GM12878 (cell line): Measurements from ENCODE around the gene FOXJ1. TPM values are rescaled to one million over a fixed set of nuclear protein-coding genes. Genes with fewer than 3 reads are reported as not detected.

Source experiments
- ATAC-seq: fragments of 200-7000 bp; cut with Tn5 transposase; 3 replicates; pipeline ENCODE4 v1.9.1; 2020; ENCODE audit warnings: mild to moderate bottlenecking, moderate library complexity
- BruUV-seq: library from RNA; stranded (reverse); fragments of 400-500 nt; replicated peaks from 2 replicates; lab custom pipeline; 2021; lab: Mats Ljungman, UMichigan
- CTCF ChIA-PET: fragments of 300-600 bp; sonication (Branson Sonifier 250); formaldehyde crosslinking; extraction: SDS; loops from one replicate; lab custom pipeline; 2021; ENCODE audit warnings: inconsistent platforms; lab: Yijun Ruan, JAX
- POLR2A ChIA-PET: fragments of 350-600 bp; formaldehyde crosslinking; extraction: SDS; loops from one replicate; lab custom pipeline; 2021; ENCODE audit warnings: inconsistent platforms; lab: Charles Lee
- RAD21 ChIA-PET: fragments of 300-600 bp; sonication (Branson Sonifier 250); formaldehyde crosslinking; loops from one replicate; lab custom pipeline; 2023; ENCODE audit warnings: antibody characterized with exemption; ENCODE audit not compliant: unreplicated experiment; lab: Charles Lee
- SMC1A ChIA-PET: fragments of 300-600 bp; sonication (Branson Sonifier 250); formaldehyde crosslinking; loops from one replicate; lab custom pipeline; 2023; ENCODE audit not compliant: unreplicated experiment, uncharacterized antibody; lab: Charles Lee
- DNase-seq: peaks from one replicate; pipeline ENCODE4 v3.0.0-alpha.2; 2011; ENCODE audit warnings: low read depth, low spot score
- FAIRE-seq: peaks from 3 replicates; lab custom pipeline; 2011; peaks lifted over from hg19 to GRCh38; lab: Jason Lieb, UNC
- H2AFZ ChIP-seq: 2 replicates; pipeline ENCODE4 v1.6.0; 2011; ENCODE audit warnings: low read depth, low read length, control low read depth; ENCODE audit not compliant: control insufficient read depth
- H3K27ac ChIP-seq: 2 replicates; pipeline ENCODE4 v1.5.1; 2011; ENCODE audit warnings: control low read depth; ENCODE audit not compliant: control insufficient read depth, insufficient read depth
- H3K27me3 ChIP-seq, 2 experiments: replicated peaks in 1 of 2; 2 replicates each; pipeline versions ENCODE4 v1.6.0 to v1.6.1; 2011; ENCODE audit warnings: low read length in 1 of 2; ENCODE audit not compliant: control insufficient read depth in 2 of 2, insufficient read depth in 2 of 2
- H3K36me3 ChIP-seq, 2 experiments: 2 replicates each; pipeline ENCODE4 v1.5.1; 2011; ENCODE audit warnings: low read length in 1 of 2; ENCODE audit not compliant: control insufficient read depth in 2 of 2, insufficient read depth in 2 of 2
- H3K4me1 ChIP-seq: 2 replicates; pipeline ENCODE4 v1.6.1; 2011; ENCODE audit warnings: mild to moderate bottlenecking, low read length, moderate library complexity, mixed read lengths; ENCODE audit not compliant: control insufficient read depth, insufficient read depth
- H3K4me2 ChIP-seq: 2 replicates; pipeline ENCODE4 v1.6.0; 2011; ENCODE audit warnings: control low read depth; ENCODE audit not compliant: control insufficient read depth, insufficient read depth
- H3K4me3 ChIP-seq: fragments of 200-600 bp; sonication (generic); 2 replicates; pipeline ENCODE4 v1.5.1; 2016
- H3K79me2 ChIP-seq: 2 replicates; pipeline ENCODE4 v1.6.0; 2011; ENCODE audit warnings: low read length; ENCODE audit not compliant: control insufficient read depth, insufficient read depth
- H3K9ac ChIP-seq: 2 replicates; pipeline ENCODE4 v1.8.0; 2011; ENCODE audit warnings: low read length, control low read depth, mixed read lengths; ENCODE audit not compliant: control insufficient read depth, insufficient read depth
- H3K9me3 ChIP-seq: replicated peaks from 3 replicates; pipeline ENCODE4 v1.5.1; 2011; ENCODE audit warnings: mild to moderate bottlenecking, low read length; ENCODE audit not compliant: control insufficient read depth, insufficient read depth
- H4K20me1 ChIP-seq: 2 replicates; pipeline ENCODE4 v1.6.0; 2011; ENCODE audit not compliant: control insufficient read depth, insufficient read depth
- IRF4 ChIP-seq: IDR thresholded peaks from 2 replicates; pipeline ENCODE4 v1.6.1; 2011; ENCODE audit warnings: low read depth, low read length
- MLLT1 ChIP-seq: fragments of 450-650 bp; IDR thresholded peaks from 2 replicates; pipeline ENCODE4 v1.6.1; 2016; ENCODE audit warnings: mild to moderate bottlenecking
- SPI1 ChIP-seq: IDR thresholded peaks from 2 replicates; pipeline ENCODE4 v1.6.1; 2011; ENCODE audit warnings: low read depth, mild to moderate bottlenecking, low read length, moderate library complexity, borderline replicate concordance; ENCODE audit not compliant: insufficient read depth
- WGBS: methylation state at CpG from one replicate; pipeline ENCODE4 v1.1.6; 2016; ENCODE audit warnings: low lambda C conversion rate; ENCODE audit not compliant: insufficient replicate concordance, insufficient coverage; ENCODE audit errors: missing lambda C conversion rate; 5-methylcytosine and 5-hydroxymethylcytosine counted together
- in situ Hi-C: fragments of 300-500 bp; cut with MboI; formaldehyde crosslinking; loops from 9 replicates; pipeline ENCODE4 v1.14.3; 2018; ENCODE audit warnings: mixed read lengths
- intact Hi-C: fragments of 100-400 bp; cut with micrococcal nuclease; formaldehyde crosslinking; loops from one replicate; pipeline ENCODE4 v1.14.2; 2022; ENCODE audit not compliant: unreplicated experiment
- polyA plus RNA-seq, 11 experiments: library from polyadenylated mRNA; depleted of rRNA in 4 of 11; unstranded in 6 of 11; stranded (reverse) in 5 of 11; fragments of >200 nt; fragmentation: Nextera tagmentation in 4 of 11; fragmentation: Illumina TruSeq in 1 of 11; extraction: Ambion mirVana in 4 of 11; extraction: Trizol in 1 of 11; gene quantifications; 1 replicate in 1 of 11; 2 replicates in 10 of 11; pipeline versions ENCODE4 v1.2.1 to v1.2.3, GENCODE V29; 2011 to 2016; ENCODE audit warnings: inconsistent platforms in 2 of 11, missing spikeins in 2 of 11, low read depth in 1 of 11
- total RNA-seq, 4 experiments: library from RNA; depleted of rRNA in 3 of 4; stranded (reverse); fragments of >200 nt in 3 of 4; fragmentation: Illumina TruSeq in 1 of 4; extraction: Trizol in 1 of 4; gene quantifications; 2 replicates each; pipeline versions ENCODE4 v1.2.1 to v1.2.3, GENCODE V29; 2013 to 2021

Gene FOXJ1
- total and polyA plus RNA-seq, 10 of the 15 experiments (the other 5 are each of a cell fraction or from before 2014, with no cell fraction given), result not detected

- H3K9me3 ChIP-seq, result no peaks in the 10 kb centered on the region
- SMC1A ChIA-PET, result interaction anchor here (0.8 to 1.9 kb wide), 7 partner anchors 8 to 128 kb away, joined by 3 to 6 read pairs (median 4); no protein-coding TSS in a partner anchor
- 72% methylated on average over 23 of the region's 23 CpGs for WGBS
- no peak for FAIRE-seq
- no TSS peak for BruUV-seq
- no peak for DNase-seq
- no peaks in the 10 kb centered on the region for H3K79me2 ChIP-seq
- TF ChIP-seq MLLT1 (peak; percentile 72; the same call in 1 of the 2 replicates), IRF4 (no peak), SPI1 (peak; percentile 74; the same call in 1 of the 2 replicates)
- TF ChIP-seq, all 136 proteins: peak for 2
- H3K4me2 ChIP-seq, result no peak overlapping the region
- H4K20me1 ChIP-seq, result no peaks in the 10 kb centered on the region
- ChIA-PET RAD21 (interaction anchor here (0.6 to 1.5 kb wide), 3 partner anchors 27 to 386 kb away, joined by 3 to 6 read pairs (median 3); partner anchors contain the start of gene GALK1), CTCF (interaction anchor here (0.7 to 2.6 kb wide), 10 partner anchors 18 to 136 kb away, joined by 3 to 10 read pairs (median 5); partner anchors contain the start of gene EXOC7), POLR2A (interaction anchor here (0.6 kb wide), 1 partner anchor 23 kb away, joined by 3 read pairs; no protein-coding TSS in a partner anchor)
- no peaks in the 10 kb centered on the region for H3K36me3 ChIP-seq
- H3K9ac ChIP-seq, result no peak overlapping the region
- peaks cover 6% of the 10 kb centered on the region for H3K4me1 ChIP-seq
- H2AFZ ChIP-seq, result no peak overlapping the region
- ATAC-seq, result peak; percentile 59
- H3K27me3 ChIP-seq, result no peaks in the 10 kb centered on the region
- in situ Hi-C loops, result no loop called here
- no peak overlapping the region for H3K4me3 ChIP-seq
- intact Hi-C loops, result no loop called here
- no peak overlapping the region for H3K27ac ChIP-seq
These were observed 9.9 kb upstream of the FOXJ1 start for GRCh38 chr17:76150712-76151622.
